Measurements from ENCODE around the gene DNM3. TPM values are rescaled to one million over a fixed set of nuclear protein-coding genes. Genes with fewer than 3 reads are reported as not detected.

Gene DNM3
- total RNA-seq, 1 donor from 2014 or later = 4.7 TPM

DNA sequence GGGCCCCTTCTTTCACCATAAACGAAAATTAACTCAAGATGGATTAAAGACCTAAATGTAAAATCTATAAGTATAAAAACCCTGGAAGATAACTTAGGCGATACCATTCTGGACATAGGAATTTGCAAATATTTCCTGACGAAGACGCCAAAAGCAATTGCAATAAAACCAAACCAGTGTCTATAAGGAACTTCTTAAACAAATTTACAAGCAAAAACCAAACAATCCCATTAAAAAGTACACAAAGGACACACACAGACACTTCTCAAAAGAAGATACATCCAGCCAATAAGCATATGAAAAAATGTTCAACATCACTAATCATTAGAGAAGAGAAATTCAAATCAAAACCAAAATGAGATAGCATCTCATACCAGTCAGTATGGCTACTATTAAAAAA is 500.4 kb downstream of the DNM3 start:
- Histone ChIP-seq H3K4me3 (ENCODE audit: insufficient read depth, low read depth, low read length) (no peak overlapping the region), H3K27ac (ENCODE audit: low read depth, low read length) (no peak overlapping the region), H3K27me3 (ENCODE audit: insufficient read depth, low read length) (no peaks in the 10 kb centered on the region), H3K4me2 (ENCODE audit: low read length) (no peak overlapping the region), H3K36me3 (ENCODE audit: insufficient read depth, low read length) (no peaks in the 10 kb centered on the region), H3K79me2 (ENCODE audit: insufficient read depth, low read length) (no peaks in the 10 kb centered on the region), H3K9ac (ENCODE audit: low read length) (no peak overlapping the region), H4K20me1 (ENCODE audit: insufficient read depth, low read length) (no peaks in the 10 kb centered on the region), H3K9me3 (ENCODE audit: insufficient read depth, low read depth, low read length) (peaks cover 2% of the 10 kb centered on the region), H3K4me1 (ENCODE audit: insufficient read depth, low read length) (peaks cover 24% of the 10 kb centered on the region), H2AFZ (ENCODE audit: low read depth, low read length) (no peak overlapping the region)
- H3K36me3 Mint-ChIP-seq (ENCODE audit: low read depth, unreplicated experiment) = peaks cover 2% of the 10 kb centered on the region
- no peak overlapping the region for H3K4me3 Mint-ChIP-seq (ENCODE audit: unreplicated experiment)
- H3K27ac Mint-ChIP-seq (ENCODE audit: unreplicated experiment) = peak overlapping the region; percentile 24
- peaks cover 30% of the 10 kb centered on the region for H3K4me1 Mint-ChIP-seq (ENCODE audit: low read depth, unreplicated experiment)
- DNase-seq (ENCODE audit: low read depth) = no peak
- no peak for FAIRE-seq
- no peaks in the 10 kb centered on the region for H3K27me3 Mint-ChIP-seq (ENCODE audit: low read depth, unreplicated experiment)
- no peaks in the 10 kb centered on the region for H3K9me3 Mint-ChIP-seq (ENCODE audit: unreplicated experiment)
- TF ChIP-seq, protein P1, sequence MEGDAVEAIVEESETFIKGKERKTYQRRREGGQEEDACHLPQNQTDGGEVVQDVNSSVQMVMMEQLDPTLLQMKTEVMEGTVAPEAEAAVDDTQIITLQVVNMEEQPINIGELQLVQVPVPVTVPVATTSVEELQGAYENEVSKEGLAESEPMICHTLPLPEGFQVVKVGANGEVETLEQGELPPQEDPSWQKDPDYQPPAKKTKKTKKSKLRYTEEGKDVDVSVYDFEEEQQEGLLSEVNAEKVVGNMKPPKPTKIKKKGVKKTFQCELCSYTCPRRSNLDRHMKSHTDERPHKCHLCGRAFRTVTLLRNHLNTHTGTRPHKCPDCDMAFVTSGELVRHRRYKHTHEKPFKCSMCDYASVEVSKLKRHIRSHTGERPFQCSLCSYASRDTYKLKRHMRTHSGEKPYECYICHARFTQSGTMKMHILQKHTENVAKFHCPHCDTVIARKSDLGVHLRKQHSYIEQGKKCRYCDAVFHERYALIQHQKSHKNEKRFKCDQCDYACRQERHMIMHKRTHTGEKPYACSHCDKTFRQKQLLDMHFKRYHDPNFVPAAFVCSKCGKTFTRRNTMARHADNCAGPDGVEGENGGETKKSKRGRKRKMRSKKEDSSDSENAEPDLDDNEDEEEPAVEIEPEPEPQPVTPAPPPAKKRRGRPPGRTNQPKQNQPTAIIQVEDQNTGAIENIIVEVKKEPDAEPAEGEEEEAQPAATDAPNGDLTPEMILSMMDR (IDR thresholded peaks at IDR 0.05; ENCODE audit: insufficient read depth, low read depth, low read length) = no peak
- no peak for TF ChIP-seq EZH2 (IDR thresholded peaks at IDR 0.05; ENCODE audit: insufficient read depth, low read length)

DNA sequence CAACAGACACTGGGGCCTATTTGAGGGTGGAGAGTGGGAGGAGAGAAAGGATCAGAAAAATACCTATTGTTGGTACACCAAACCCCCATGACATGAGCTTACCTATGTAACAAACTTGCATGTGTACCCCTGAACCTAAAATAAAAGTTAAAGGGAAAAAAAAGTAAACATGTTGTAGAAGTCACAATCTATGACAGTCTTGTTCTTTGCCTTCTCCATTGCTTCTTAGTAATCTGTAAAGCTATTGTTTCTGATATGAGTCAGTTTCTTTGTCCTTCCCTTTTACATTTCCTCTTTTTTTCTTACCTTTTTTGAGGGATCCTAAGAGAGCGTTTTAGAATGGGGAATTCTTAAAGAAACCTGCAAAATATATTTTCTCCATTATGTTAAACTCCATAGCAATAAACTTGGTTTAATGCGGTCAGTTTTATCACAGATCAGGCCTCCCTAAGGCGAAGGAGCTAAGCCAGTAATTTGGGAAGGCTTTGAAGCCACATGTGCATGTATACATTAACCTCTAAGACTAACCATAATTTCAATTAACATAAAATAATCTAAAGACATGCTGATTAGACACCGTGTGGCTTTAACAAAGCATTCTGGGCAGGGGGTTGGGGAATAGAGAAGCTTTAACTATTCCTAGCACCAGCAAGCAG is 501.4 kb downstream of the DNM3 start:
- Histone ChIP-seq H3K79me2 (ENCODE audit: insufficient read depth, low read length) (no peaks in the 10 kb centered on the region), H3K27ac (ENCODE audit: low read depth, low read length) (peak overlapping the region; percentile 89), H3K9ac (ENCODE audit: low read length) (peak overlapping the region; percentile 75), H3K4me1 (ENCODE audit: insufficient read depth, low read length) (peaks cover 24% of the 10 kb centered on the region), H3K27me3 (ENCODE audit: insufficient read depth, low read length) (no peaks in the 10 kb centered on the region), H3K9me3 (ENCODE audit: insufficient read depth, low read depth, low read length) (peaks cover 3% of the 10 kb centered on the region), H3K36me3 (ENCODE audit: insufficient read depth, low read length) (no peaks in the 10 kb centered on the region), H4K20me1 (ENCODE audit: insufficient read depth, low read length) (no peaks in the 10 kb centered on the region), H2AFZ (ENCODE audit: low read depth, low read length) (no peak overlapping the region), H3K4me3 (ENCODE audit: insufficient read depth, low read depth, low read length) (no peak overlapping the region), H3K4me2 (ENCODE audit: low read length) (peak overlapping the region; percentile 73)
- Mint-ChIP-seq H3K27me3 (ENCODE audit: low read depth, unreplicated experiment) (no peaks in the 10 kb centered on the region), H3K4me3 (ENCODE audit: unreplicated experiment) (no peak overlapping the region), H3K9me3 (ENCODE audit: unreplicated experiment) (peaks cover 8% of the 10 kb centered on the region), H3K36me3 (ENCODE audit: low read depth, unreplicated experiment) (peaks cover 4% of the 10 kb centered on the region), H3K27ac (ENCODE audit: unreplicated experiment) (peak overlapping the region; percentile 96), H3K4me1 (ENCODE audit: low read depth, unreplicated experiment) (peaks cover 30% of the 10 kb centered on the region)
- FAIRE-seq = peak; percentile 54
- peak; percentile 8 for DNase-seq (ENCODE audit: low read depth)
- TF ChIP-seq EZH2 (IDR thresholded peaks at IDR 0.05; ENCODE audit: insufficient read depth, low read length) = no peak
- TF ChIP-seq, protein P1 (IDR thresholded peaks at IDR 0.05; ENCODE audit: insufficient read depth, low read depth, low read length) = no peak
